AG09319 (cell line): ENCODE measurements around the gene USP34.

ENCODE experiments used
- DNase-seq: peaks from one replicate; pipeline ENCODE4 v3.0.0-alpha.2; 2010; ENCODE audit warnings: low read depth; ENCODE audit errors: extremely low read depth
- CTCF ChIP-seq: IDR thresholded peaks from 2 replicates; pipeline ENCODE4 v1.5.1; 2011; ENCODE audit warnings: low read depth, mild to moderate bottlenecking, inconsistent platforms, low read length, moderate library complexity

The USP34 gene

GRCh38 chr2:61363580-61363979, 107.3 kb downstream of the USP34 start:
- TF ChIP-seq CTCF, result no peak
- no peak for DNase-seq

GRCh38 chr2:61362873-61363272, 108.0 kb downstream of the USP34 start:
- no peak for TF ChIP-seq CTCF

GRCh38 chr2:61361068-61361467, 109.8 kb downstream of the USP34 start:
- TF ChIP-seq CTCF, result no peak
- DNase-seq, result no peak

More at GRCh38 chr2:61362873-61363272, 108.0 kb downstream of the USP34 start:
- DNase-seq, result no peak

- no peak for DNase-seq
- no peak for TF ChIP-seq CTCF
Measured at GRCh38 chr2:61359058-61359457, 111.8 kb downstream of the USP34 start.

- TF ChIP-seq CTCF, result no peak
- DNase-seq, result no peak
Measured at GRCh38 chr2:61357681-61358080, 113.2 kb downstream of the USP34 start.

- DNase-seq, result peak; percentile 22
- no peak for TF ChIP-seq CTCF
Measured at GRCh38 chr2:61356958-61357350, 113.9 kb downstream of the USP34 start.

GRCh38 chr2:61356261-61356957, 114.5 kb downstream of the USP34 start:
- DNase-seq, result peak; percentile 25
- no peak for TF ChIP-seq CTCF
